Neural progenitor cell (in vitro differentiated cells): ENCODE results near the gene ZBTB7A. TPM values are rescaled to one million over a fixed set of nuclear protein-coding genes. Genes with fewer than 3 reads are reported as not detected.
A peak's percentile ranks its signal among the peaks of the same experiment; 100 is the strongest.
"Not testable (repeated sequence)": the region's sequence is repeated elsewhere in the genome, so short reads cannot be mapped to it uniquely, and the experiment has no call there.

Source experiments
- DNase-seq: peaks from one replicate; pipeline ENCODE4 v3.0.0-alpha.2; 2016; ENCODE audit warnings: low spot score
- H2AFZ ChIP-seq: fragments of 200-600 bp; sonication (generic); replicated peaks from 2 replicates; pipeline ENCODE4 v1.6.1; 2016; ENCODE audit warnings: antibody characterized with exemption
- H3F3A ChIP-seq: fragments of 200-600 bp; sonication (generic); 2 replicates; pipeline ENCODE4 v1.6.1; 2016; ENCODE audit warnings: antibody characterized with exemption, low read depth
- H3K27ac ChIP-seq: fragments of 200-600 bp; sonication (generic); 2 replicates; pipeline ENCODE4 v1.5.1; 2016; ENCODE audit warnings: mild to moderate bottlenecking
- H3K27me3 ChIP-seq: fragments of 200-600 bp; sonication (generic); 2 replicates; pipeline ENCODE4 v1.6.1; 2016; ENCODE audit warnings: mild to moderate bottlenecking, moderate library complexity
- H3K36me3 ChIP-seq: fragments of 200-600 bp; sonication (generic); 2 replicates; pipeline ENCODE4 v1.5.1; 2016
- H3K4me1 ChIP-seq: fragments of 200-600 bp; sonication (generic); 2 replicates; pipeline ENCODE4 v1.6.1; 2016; ENCODE audit warnings: mixed run types
- H3K4me2 ChIP-seq: fragments of 200-600 bp; sonication (generic); 2 replicates; pipeline ENCODE4 v1.6.1; 2016
- H3K4me3 ChIP-seq: fragments of 200-600 bp; sonication (generic); 2 replicates; pipeline ENCODE4 v1.5.1; 2016
- H3K79me2 ChIP-seq: fragments of 200-600 bp; sonication (generic); 2 replicates; pipeline ENCODE4 v1.6.1; 2016; ENCODE audit warnings: low read depth
- H3K9ac ChIP-seq: fragments of 200-600 bp; sonication (generic); 2 replicates; pipeline ENCODE4 v1.6.1; 2016
- H3K9me3 ChIP-seq: fragments of 200-600 bp; sonication (generic); 2 replicates; pipeline ENCODE4 v1.5.1; 2016; ENCODE audit warnings: low read depth
- H4K20me1 ChIP-seq: fragments of 200-600 bp; sonication (generic); 2 replicates; pipeline ENCODE4 v1.6.1; 2016; ENCODE audit warnings: low read depth
- H3K27ac Mint-ChIP-seq: 3 replicates; pipeline ENCODE4 v1.8.0; 2021; ENCODE audit warnings: mixed read lengths
- H3K27me3 Mint-ChIP-seq: 2 replicates; pipeline ENCODE4 v1.8.0; 2022; ENCODE audit warnings: low read depth, mild to moderate bottlenecking, inconsistent platforms, moderate library complexity, mixed read lengths; ENCODE audit not compliant: insufficient read depth
- H3K36me3 Mint-ChIP-seq: 3 replicates; pipeline ENCODE4 v1.8.0; 2021; ENCODE audit warnings: mixed read lengths
- H3K4me1 Mint-ChIP-seq: 3 replicates; pipeline ENCODE4 v1.8.0; 2021; ENCODE audit warnings: mixed read lengths
- H3K4me3 Mint-ChIP-seq: 3 replicates; pipeline ENCODE4 v1.8.0; 2021; ENCODE audit warnings: mild to moderate bottlenecking, moderate library complexity, mixed read lengths
- H3K9me3 Mint-ChIP-seq: 3 replicates; pipeline ENCODE4 v1.8.0; 2020; ENCODE audit warnings: mixed read lengths
- EZH2 ChIP-seq: fragments of 200-600 bp; sonication (generic); IDR thresholded peaks from 2 replicates; pipeline ENCODE4 v1.6.1; 2017; ENCODE audit warnings: antibody characterized with exemption, mild to moderate bottlenecking, moderate library complexity
- EZH2phosphoT487 ChIP-seq: fragments of 200-600 bp; sonication (generic); IDR thresholded peaks from 2 replicates; pipeline ENCODE4 v1.6.1; 2017; ENCODE audit warnings: antibody characterized with exemption
- total RNA-seq: library from RNA; depleted of rRNA; stranded (reverse); fragments of >200 nt; gene quantifications from 2 replicates; pipeline ENCODE4 v1.2.3, GENCODE V29; 2015; ENCODE audit warnings: low replicate concordance
- TF ChIP-seq, protein P1 (sequence below): fragments of 200-600 bp; sonication (generic); IDR thresholded peaks from 2 replicates; pipeline ENCODE4 v1.5.1; 2017; ENCODE audit warnings: antibody characterized with exemption, mild to moderate bottlenecking

The ZBTB7A gene
- total RNA-seq, 1 donor from 2014 or later, result 4.0 TPM

DNA sequence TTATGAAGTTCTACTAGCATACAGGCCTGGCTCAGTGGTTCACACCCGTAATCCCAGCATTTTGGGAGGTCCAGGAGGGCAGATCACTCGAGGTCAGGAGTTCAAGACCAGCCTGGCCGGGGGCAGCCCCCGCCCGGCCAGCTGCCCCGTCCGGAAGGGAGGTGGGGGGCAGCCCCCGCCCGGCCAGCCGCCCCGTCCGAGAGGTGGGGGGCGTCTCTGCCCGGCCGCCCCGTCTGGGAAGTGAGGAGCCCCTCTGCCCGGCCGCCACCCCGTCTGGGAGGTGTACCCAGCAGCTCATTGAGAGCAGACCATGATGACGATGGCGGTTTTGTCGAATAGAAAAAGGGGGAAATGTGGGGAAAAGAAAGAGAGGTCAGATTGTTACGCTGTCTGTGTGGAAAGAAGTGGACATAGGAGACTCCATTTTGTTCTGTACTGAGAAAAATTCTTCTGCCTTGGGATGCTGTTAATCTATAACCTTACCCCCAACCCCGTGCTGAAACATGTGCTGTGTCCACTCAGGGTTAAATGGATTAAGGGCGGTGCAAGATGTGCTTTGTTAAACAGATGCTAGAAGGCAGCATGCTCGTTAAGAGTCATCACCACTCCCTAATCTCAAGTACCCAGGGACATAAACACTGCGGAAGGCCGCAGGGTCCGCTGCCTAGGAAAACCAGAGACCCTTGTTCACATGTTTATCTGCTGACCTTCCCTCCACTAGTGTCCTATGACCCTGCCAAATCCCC, 67.9 kb downstream of the ZBTB7A start:
- H3F3A ChIP-seq, H3K36me3 Mint-ChIP-seq, H3K27me3 Mint-ChIP-seq, H3K4me1 ChIP-seq, H3K36me3 ChIP-seq, H3K27me3 ChIP-seq, H3K27ac Mint-ChIP-seq, H3K9me3 ChIP-seq, H3K79me2 ChIP-seq, H3K9ac ChIP-seq, DNase-seq, H2AFZ ChIP-seq, H3K4me1 Mint-ChIP-seq, H3K27ac ChIP-seq, H3K9me3 Mint-ChIP-seq, H3K4me2 ChIP-seq, H3K4me3 ChIP-seq, H4K20me1 ChIP-seq: not testable (repeated sequence)
- peak overlapping the region; percentile 33 for H3K4me3 Mint-ChIP-seq

DNA sequence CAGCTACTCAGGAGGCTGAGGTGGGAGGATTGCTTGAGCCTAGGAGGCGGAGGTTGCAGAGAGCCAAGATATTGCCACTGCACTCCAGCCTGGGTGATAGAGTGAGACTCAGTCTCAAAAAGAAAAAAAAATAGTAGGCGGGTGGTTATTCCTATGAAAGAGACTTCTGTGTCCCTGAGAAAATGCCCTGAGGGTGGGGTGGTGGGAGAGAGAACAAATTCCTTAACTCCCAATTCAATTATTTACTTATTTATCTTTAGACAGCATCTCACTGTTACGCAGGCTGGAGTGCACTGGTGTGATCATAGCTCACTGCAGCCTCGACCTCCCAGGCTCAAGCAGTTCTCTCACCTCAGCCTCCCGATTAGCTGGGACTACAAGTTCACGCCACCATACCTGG, 71.1 kb downstream of the ZBTB7A start:
- no peak overlapping the region for H3K9ac ChIP-seq
- H4K20me1 ChIP-seq, result no peaks in the 10 kb centered on the region
- DNase-seq, result no peak
- H3K4me3 ChIP-seq, result no peak overlapping the region
- Mint-ChIP-seq H3K27me3 (peaks cover 10% of the 10 kb centered on the region), H3K4me3 (no peak overlapping the region), H3K4me1 (peaks cover 4% of the 10 kb centered on the region), H3K27ac (no peak overlapping the region), H3K9me3 (no peaks in the 10 kb centered on the region), H3K36me3 (no peaks in the 10 kb centered on the region)
- H3K27ac ChIP-seq, result no peak overlapping the region
- no peaks in the 10 kb centered on the region for H3K27me3 ChIP-seq
- no peaks in the 10 kb centered on the region for H3K79me2 ChIP-seq
- H3K9me3 ChIP-seq, result no peaks in the 10 kb centered on the region
- no peak overlapping the region for H2AFZ ChIP-seq
- no peaks in the 10 kb centered on the region for H3K4me1 ChIP-seq
- no peak overlapping the region for H3K4me2 ChIP-seq
- TF ChIP-seq, protein P1, sequence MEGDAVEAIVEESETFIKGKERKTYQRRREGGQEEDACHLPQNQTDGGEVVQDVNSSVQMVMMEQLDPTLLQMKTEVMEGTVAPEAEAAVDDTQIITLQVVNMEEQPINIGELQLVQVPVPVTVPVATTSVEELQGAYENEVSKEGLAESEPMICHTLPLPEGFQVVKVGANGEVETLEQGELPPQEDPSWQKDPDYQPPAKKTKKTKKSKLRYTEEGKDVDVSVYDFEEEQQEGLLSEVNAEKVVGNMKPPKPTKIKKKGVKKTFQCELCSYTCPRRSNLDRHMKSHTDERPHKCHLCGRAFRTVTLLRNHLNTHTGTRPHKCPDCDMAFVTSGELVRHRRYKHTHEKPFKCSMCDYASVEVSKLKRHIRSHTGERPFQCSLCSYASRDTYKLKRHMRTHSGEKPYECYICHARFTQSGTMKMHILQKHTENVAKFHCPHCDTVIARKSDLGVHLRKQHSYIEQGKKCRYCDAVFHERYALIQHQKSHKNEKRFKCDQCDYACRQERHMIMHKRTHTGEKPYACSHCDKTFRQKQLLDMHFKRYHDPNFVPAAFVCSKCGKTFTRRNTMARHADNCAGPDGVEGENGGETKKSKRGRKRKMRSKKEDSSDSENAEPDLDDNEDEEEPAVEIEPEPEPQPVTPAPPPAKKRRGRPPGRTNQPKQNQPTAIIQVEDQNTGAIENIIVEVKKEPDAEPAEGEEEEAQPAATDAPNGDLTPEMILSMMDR, result no peak
- TF ChIP-seq EZH2 (no peak), EZH2phosphoT487 (no peak)
- no peaks in the 10 kb centered on the region for H3F3A ChIP-seq
- H3K36me3 ChIP-seq, result no peaks in the 10 kb centered on the region

Other genes with a start within 250 kb of the ZBTB7A start
- 8.9 and 20.4 TPM in 2 replicates for gene ZFR2, start 197.9 kb downstream of the ZBTB7A start, total RNA-seq
- gene ATCAY, start 186.2 kb downstream of the ZBTB7A start, total RNA-seq, result 15.8 and 23.9 TPM in 2 replicates
- 0.77 and 1.1 TPM in 2 replicates for gene NMRK2, start 133.8 kb downstream of the ZBTB7A start, total RNA-seq
- gene DAPK3, start 95.8 kb downstream of the ZBTB7A start, total RNA-seq, result 33.7 and 96.6 TPM in 2 replicates
- 1,288 and 2,841 TPM in 2 replicates for gene EEF2, start 81.4 kb downstream of the ZBTB7A start, total RNA-seq
- 17.0 and 34.1 TPM in 2 replicates for gene PIAS4, start 59.2 kb downstream of the ZBTB7A start, total RNA-seq
- gene MAP2K2, start 57.2 kb upstream of the ZBTB7A start, total RNA-seq, result 69.7 and 176 TPM in 2 replicates
- 0.06 TPM in 1 of 2 replicates, not detected in the other for gene CREB3L3, start 86.7 kb upstream of the ZBTB7A start, total RNA-seq
- gene SIRT6, start 115.7 kb upstream of the ZBTB7A start, total RNA-seq, result 20.1 and 27.6 TPM in 2 replicates
- gene ANKRD24, start 115.8 kb upstream of the ZBTB7A start, total RNA-seq, result 0.15 and 2.3 TPM in 2 replicates
- not detected in 2 replicates for gene EBI3, start 162.6 kb upstream of the ZBTB7A start, total RNA-seq
- gene YJU2, start 180.2 kb upstream of the ZBTB7A start, total RNA-seq, result 8.7 and 17.5 TPM in 2 replicates
- gene SHD, start 212.4 kb upstream of the ZBTB7A start, total RNA-seq, result 0.34 TPM in 1 of 2 replicates, not detected in the other
- 0.19 and 1.3 TPM in 2 replicates for gene TMIGD2, start 235.5 kb upstream of the ZBTB7A start, total RNA-seq
- 48.3 and 104 TPM in 2 replicates for gene FSD1, start 237.7 kb upstream of the ZBTB7A start, total RNA-seq